B cell (primary cell): ENCODE data around the gene CCNE1. TPM values are rescaled to one million over a fixed set of nuclear protein-coding genes. Genes with fewer than 3 reads are reported as not detected.

Experiments
- ATAC-seq: fragments of 200-7000 bp; cut with Tn5 transposase; one replicate; pipeline ENCODE4 v1.10.0; 2021; ENCODE audit warnings: low read depth, mild to moderate bottlenecking, moderate number of reproducible peaks, moderate library complexity
- CTCF ChIA-PET: fragments of 350-600 bp; sonication (Branson Sonifier 250); formaldehyde crosslinking; loops from one replicate; lab custom pipeline; 2021; ENCODE audit warnings: antibody characterized with exemption, inconsistent platforms; lab: Charles Lee
- POLR2A ChIA-PET: fragments of 350-600 bp; sonication (Branson Sonifier 250); formaldehyde crosslinking; loops from one replicate; lab custom pipeline; 2021; ENCODE audit warnings: antibody characterized with exemption; lab: Charles Lee
- DNase-seq: peaks from one replicate; pipeline ENCODE4 v3.0.0; 2013
- H2AFZ ChIP-seq: 2 replicates; pipeline ENCODE4 v1.6.1; 2012; ENCODE audit warnings: mild to moderate bottlenecking, low read depth, low read length; ENCODE audit not compliant: insufficient read depth, poor library complexity, severe bottlenecking
- H3K27ac ChIP-seq, 2 donors: 1 replicate in 1 of 2; 2 replicates in 1 of 2; pipeline ENCODE4 v1.5.1; 2012 to 2013; ENCODE audit warnings: low read length in 2 of 2, mild to moderate bottlenecking in 2 of 2, moderate library complexity in 1 of 2
- H3K27me3 ChIP-seq, 4 experiments: fragments of 200-600 bp in 1 of 4; sonication (generic) in 1 of 4; replicated peaks in 1 of 4; 1 replicate in 2 of 4; 2 replicates in 2 of 4; pipeline versions ENCODE4 v1.6.1 to v1.7.0; 2013 to 2016; ENCODE audit warnings: low read length in 3 of 4, mild to moderate bottlenecking in 2 of 4, mixed read lengths in 1 of 4, moderate library complexity in 1 of 4; ENCODE audit not compliant: insufficient read depth in 4 of 4, control insufficient read depth in 3 of 4; ENCODE audit errors: control extremely low read depth in 1 of 4
- H3K36me3 ChIP-seq, 2 experiments: replicated peaks in 1 of 2; 1 replicate in 1 of 2; 2 replicates in 1 of 2; pipeline versions ENCODE4 v1.6.1 to v1.7.1; 2013; ENCODE audit warnings: low read length in 1 of 2; ENCODE audit not compliant: insufficient read depth in 2 of 2, control insufficient read depth in 1 of 2; ENCODE audit errors: control extremely low read depth in 1 of 2, extremely low read depth in 1 of 2
- H3K4me1 ChIP-seq, 2 donors: fragments of 200-600 bp in 1 of 2; sonication (generic) in 1 of 2; 1 replicate in 1 of 2; 2 replicates in 1 of 2; pipeline versions ENCODE4 v1.5.1 to v1.6.1; 2013 to 2017; ENCODE audit warnings: low read length in 2 of 2; ENCODE audit not compliant: control insufficient read depth in 2 of 2, insufficient read depth in 2 of 2
- H3K4me2 ChIP-seq: replicated peaks from 2 replicates; pipeline ENCODE3; 2012; ENCODE audit warnings: mild to moderate bottlenecking, low read depth, low read length; ENCODE audit not compliant: poor library complexity, severe bottlenecking
- H3K4me3 ChIP-seq, 5 experiments: fragments of 200-600 bp in 1 of 5; sonication (generic) in 1 of 5; 1 replicate in 3 of 5; 2 replicates in 2 of 5; pipeline versions ENCODE4 v1.5.1 to v1.7.0; 2011 to 2016; ENCODE audit warnings: low read length in 4 of 5, mild to moderate bottlenecking in 4 of 5, low read depth in 2 of 5, control low read depth in 1 of 5, moderate library complexity in 1 of 5; ENCODE audit not compliant: insufficient read depth in 1 of 5; ENCODE audit errors: control extremely low read depth in 1 of 5, extremely low read depth in 1 of 5
- H3K79me2 ChIP-seq: fragments of 200-600 bp; sonication (generic); one replicate; pipeline ENCODE4 v1.6.0; 2016; ENCODE audit warnings: low read length; ENCODE audit not compliant: control insufficient read depth, insufficient read depth
- H3K9ac ChIP-seq: fragments of 200-600 bp; sonication (generic); 2 replicates; pipeline ENCODE4 v1.6.1; 2017; ENCODE audit warnings: mild to moderate bottlenecking, low read length, moderate library complexity
- H3K9me3 ChIP-seq, 3 donors: one replicate each; pipeline versions ENCODE4 v1.6.1 to v1.7.1; 2013; ENCODE audit warnings: low read length in 2 of 3; ENCODE audit not compliant: control insufficient read depth in 2 of 3, insufficient read depth in 1 of 3; ENCODE audit errors: control extremely low read depth in 1 of 3
- H4K20me1 ChIP-seq: 2 replicates; pipeline ENCODE4 v1.6.0; 2012; ENCODE audit warnings: mild to moderate bottlenecking, low read length; ENCODE audit not compliant: insufficient read depth, control insufficient read depth, poor library complexity, severe bottlenecking
- H3K27ac Mint-ChIP-seq: one replicate; pipeline ENCODE4 v1.8.0; 2021; ENCODE audit warnings: mixed read lengths
- H3K27me3 Mint-ChIP-seq: one replicate; pipeline ENCODE4 v1.8.0; 2021; ENCODE audit warnings: mixed read lengths
- H3K4me1 Mint-ChIP-seq: one replicate; pipeline ENCODE4 v1.8.0; 2021; ENCODE audit warnings: mixed read lengths
- H3K4me3 Mint-ChIP-seq: one replicate; pipeline ENCODE4 v1.8.0; 2021; ENCODE audit warnings: mixed read lengths
- H3K9me3 Mint-ChIP-seq: one replicate; pipeline ENCODE4 v1.8.0; 2022; ENCODE audit warnings: mixed read lengths; ENCODE audit not compliant: insufficient read depth
- CTCF ChIP-seq: fragments of 200-600 bp; IDR thresholded peaks from one replicate; pipeline ENCODE4 v1.8.0; 2022; ENCODE audit warnings: antibody characterized with exemption, mild to moderate bottlenecking
- EZH2 ChIP-seq: IDR thresholded peaks from 2 replicates; pipeline ENCODE4 v1.6.1; 2012; ENCODE audit warnings: borderline replicate concordance, low read depth, mild to moderate bottlenecking, moderate library complexity, low read length; ENCODE audit not compliant: insufficient read depth, poor library complexity, severe bottlenecking
- WGBS: methylation state at CpG from one replicate; pipeline ENCODE4 v1.1.5; 2013; ENCODE audit warnings: missing lambda C conversion rate; ENCODE audit not compliant: insufficient coverage; 5-methylcytosine and 5-hydroxymethylcytosine counted together
- intact Hi-C: fragments of 100-400 bp; cut with micrococcal nuclease; formaldehyde crosslinking; loops from one replicate; pipeline ENCODE4 v1.10.0; 2022
- polyA plus RNA-seq: library from polyadenylated mRNA; depleted of rRNA; stranded (reverse); fragments of >200 nt; gene quantifications from 2 replicates; pipeline ENCODE4 v1.2.3, GENCODE V29; 2012
- total RNA-seq, 2 donors: library from RNA; stranded (reverse); fragments of 120-200 nt in 1 of 2; gene quantifications; 1 replicate in 1 of 2; 2 replicates in 1 of 2; pipeline versions ENCODE4 v1.2.3 to v1.2.4, GENCODE V29; 2013 to 2022

The CCNE1 gene
- total and polyA plus RNA-seq, 2 donors (not counting 1 experiment from before 2014, with no cell fraction given), result 2.5 to 2.8 TPM

- Histone ChIP-seq H3K27ac (no peak overlapping the region), H3K27me3 (peaks cover 0 to 20% (median 5%) of the 10 kb centered on the region in 4 experiments), H4K20me1 (no peaks in the 10 kb centered on the region), H3K4me1 (peaks cover 0 to 4% of the 10 kb centered on the region in 2 donors), H2AFZ (no peak overlapping the region), H3K4me3 (no peak overlapping the region), H3K9ac (no peak overlapping the region), H3K4me2 (no peak overlapping the region), H3K36me3 (no peaks in the 10 kb centered on the region), H3K9me3 (peaks cover 0 to 6% (median 0%) of the 10 kb centered on the region in 3 donors), H3K79me2 (no peaks in the 10 kb centered on the region)
- no peaks in the 10 kb centered on the region for H3K4me1 Mint-ChIP-seq
- ATAC-seq (no peak), DNase-seq (no peak)
- 93% methylated on average over 3 of the region's 7 CpGs for WGBS
- H3K4me3 Mint-ChIP-seq, result no peak overlapping the region
- CTCF ChIA-PET, result interaction anchor here (0.9 kb wide), 1 partner anchor 9 kb away, joined by 3 read pairs; no protein-coding TSS in a partner anchor
- intact Hi-C loops, result no loop called here
- H3K9me3 Mint-ChIP-seq, result peaks cover under 1% of the 10 kb centered on the region
- H3K27me3 Mint-ChIP-seq, result peaks cover 13% of the 10 kb centered on the region
- no peak for TF ChIP-seq EZH2
- no peak for TF ChIP-seq CTCF
- POLR2A ChIA-PET, result no interaction called here
- H3K27ac Mint-ChIP-seq, result no peak overlapping the region
These were observed 49.8 kb downstream of the CCNE1 start for GRCh38 chr19:29861574-29861973.

GRCh38 chr19:29866011-29866410, 54.2 kb downstream of the CCNE1 start:
- ChIA-PET CTCF (no interaction called here), POLR2A (no interaction called here)
- Histone ChIP-seq H3K79me2 (no peaks in the 10 kb centered on the region), H3K9ac (no peak overlapping the region), H3K27ac (no peak overlapping the region), H2AFZ (no peak overlapping the region), H3K4me1 (no peaks in the 10 kb centered on the region), H3K9me3 (peaks cover 0 to 12% (median 0%) of the 10 kb centered on the region in 3 donors), H4K20me1 (no peaks in the 10 kb centered on the region), H3K4me3 (no peak overlapping the region), H3K36me3 (no peaks in the 10 kb centered on the region), H3K4me2 (no peak overlapping the region), H3K27me3 (peaks cover 0 to 16% (median 2%) of the 10 kb centered on the region in 4 experiments)
- no peak for TF ChIP-seq CTCF
- TF ChIP-seq EZH2, result no peak
- Mint-ChIP-seq H3K27me3 (peaks cover 17% of the 10 kb centered on the region), H3K9me3 (peaks cover 5% of the 10 kb centered on the region), H3K4me1 (no peaks in the 10 kb centered on the region), H3K4me3 (no peak overlapping the region), H3K27ac (no peak overlapping the region)
- 88% methylated on average over 4 of the region's 5 CpGs for WGBS
- intact Hi-C loops, result no loop called here
- ATAC-seq (no peak), DNase-seq (no peak)
